D721Med (cell line): ENCODE results near the gene CTAGE4.
"Not testable (repeated sequence)": the region's sequence is repeated elsewhere in the genome, so short reads cannot be mapped to it uniquely, and the experiment has no call there.

ENCODE experiments used
- DNase-seq: peaks from one replicate; pipeline ENCODE4 v3.0.0; 2011; ENCODE audit warnings: low spot score; ENCODE audit not compliant: insufficient read length
- FAIRE-seq: peaks from 2 replicates; lab custom pipeline; 2011; peaks lifted over from hg19 to GRCh38; lab: Jason Lieb, UNC
- TF ChIP-seq, protein P1 (sequence below): IDR thresholded peaks from 2 replicates; pipeline ENCODE4 v1.5.1; 2012; ENCODE audit warnings: mild to moderate bottlenecking, control low read depth; ENCODE audit not compliant: insufficient read depth; ENCODE audit errors: missing control alignments

Gene CTAGE4, protein sequence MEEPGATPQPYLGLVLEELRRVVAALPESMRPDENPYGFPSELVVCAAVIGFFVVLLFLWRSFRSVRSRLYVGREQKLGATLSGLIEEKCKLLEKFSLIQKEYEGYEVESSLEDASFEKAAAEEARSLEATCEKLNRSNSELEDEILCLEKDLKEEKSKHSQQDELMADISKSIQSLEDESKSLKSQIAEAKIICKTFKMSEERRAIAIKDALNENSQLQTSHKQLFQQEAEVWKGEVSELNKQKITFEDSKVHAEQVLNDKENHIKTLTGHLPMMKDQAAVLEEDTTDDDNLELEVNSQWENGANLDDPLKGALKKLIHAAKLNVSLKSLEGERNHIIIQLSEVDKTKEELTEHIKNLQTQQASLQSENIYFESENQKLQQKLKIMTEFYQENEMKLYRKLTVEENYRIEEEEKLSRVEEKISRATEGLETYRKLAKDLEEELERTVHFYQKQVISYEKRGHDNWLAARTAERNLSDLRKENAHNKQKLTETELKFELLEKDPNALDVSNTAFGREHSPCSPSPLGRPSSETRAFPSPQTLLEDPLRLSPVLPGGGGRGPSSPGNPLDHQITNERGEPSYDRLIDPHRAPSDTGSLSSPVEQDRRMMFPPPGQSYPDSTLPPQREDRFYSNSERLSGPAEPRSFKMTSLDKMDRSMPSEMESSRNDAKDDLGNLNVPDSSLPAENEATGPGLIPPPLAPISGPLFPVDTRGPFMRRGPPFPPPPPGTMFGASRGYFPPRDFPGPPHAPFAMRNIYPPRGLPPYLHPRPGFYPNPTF

DNA sequence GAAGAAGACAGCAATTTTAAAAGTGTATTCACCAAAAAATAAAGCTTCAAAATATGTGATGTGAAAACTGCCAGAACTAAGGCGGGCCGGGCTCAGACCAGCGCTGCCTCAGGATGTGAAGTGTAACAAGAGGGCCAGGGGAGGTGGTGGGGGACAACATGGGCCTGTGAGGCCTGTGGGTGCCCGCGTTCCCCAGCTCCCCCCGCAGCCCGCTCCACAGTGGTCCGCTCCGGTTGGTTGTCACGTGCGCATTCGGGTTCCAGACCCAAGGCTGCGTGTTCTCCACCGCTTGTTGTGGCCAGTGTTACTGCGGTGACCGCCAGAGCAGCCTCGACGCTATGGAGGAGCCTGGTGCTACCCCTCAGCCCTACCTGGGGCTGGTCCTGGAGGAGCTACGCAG is at the start of gene CTAGE4:
CTAGE4 (plus strand) TSS at position 301 of the 400 bp plus-strand sequence; CDS start at position 339, 38 bp downstream.
- DNase-seq, FAIRE-seq: not testable (repeated sequence)

DNA sequence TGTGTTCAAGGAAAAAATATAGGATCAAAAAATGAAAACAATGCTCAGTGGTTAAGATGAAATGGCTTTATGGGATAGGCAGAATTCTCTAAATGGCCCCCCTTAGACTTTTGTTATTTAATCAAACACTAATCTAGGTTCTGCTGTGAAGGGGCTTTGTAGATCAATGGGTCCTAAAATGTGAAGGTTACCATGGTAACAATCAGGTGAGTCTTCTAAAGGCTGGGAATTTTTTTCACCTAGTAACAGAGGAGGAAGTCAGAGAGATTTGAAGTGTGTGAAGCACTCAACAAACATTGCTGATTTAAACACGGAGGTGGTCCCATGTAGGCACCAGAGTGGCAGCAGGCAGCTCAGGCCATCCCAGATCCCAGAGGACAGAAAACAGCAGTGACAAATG is 49.1 kb upstream of the CTAGE4 start:
- no peak for FAIRE-seq
- TF ChIP-seq, protein P1, sequence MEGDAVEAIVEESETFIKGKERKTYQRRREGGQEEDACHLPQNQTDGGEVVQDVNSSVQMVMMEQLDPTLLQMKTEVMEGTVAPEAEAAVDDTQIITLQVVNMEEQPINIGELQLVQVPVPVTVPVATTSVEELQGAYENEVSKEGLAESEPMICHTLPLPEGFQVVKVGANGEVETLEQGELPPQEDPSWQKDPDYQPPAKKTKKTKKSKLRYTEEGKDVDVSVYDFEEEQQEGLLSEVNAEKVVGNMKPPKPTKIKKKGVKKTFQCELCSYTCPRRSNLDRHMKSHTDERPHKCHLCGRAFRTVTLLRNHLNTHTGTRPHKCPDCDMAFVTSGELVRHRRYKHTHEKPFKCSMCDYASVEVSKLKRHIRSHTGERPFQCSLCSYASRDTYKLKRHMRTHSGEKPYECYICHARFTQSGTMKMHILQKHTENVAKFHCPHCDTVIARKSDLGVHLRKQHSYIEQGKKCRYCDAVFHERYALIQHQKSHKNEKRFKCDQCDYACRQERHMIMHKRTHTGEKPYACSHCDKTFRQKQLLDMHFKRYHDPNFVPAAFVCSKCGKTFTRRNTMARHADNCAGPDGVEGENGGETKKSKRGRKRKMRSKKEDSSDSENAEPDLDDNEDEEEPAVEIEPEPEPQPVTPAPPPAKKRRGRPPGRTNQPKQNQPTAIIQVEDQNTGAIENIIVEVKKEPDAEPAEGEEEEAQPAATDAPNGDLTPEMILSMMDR, result no peak
- DNase-seq, result no peak

DNA sequence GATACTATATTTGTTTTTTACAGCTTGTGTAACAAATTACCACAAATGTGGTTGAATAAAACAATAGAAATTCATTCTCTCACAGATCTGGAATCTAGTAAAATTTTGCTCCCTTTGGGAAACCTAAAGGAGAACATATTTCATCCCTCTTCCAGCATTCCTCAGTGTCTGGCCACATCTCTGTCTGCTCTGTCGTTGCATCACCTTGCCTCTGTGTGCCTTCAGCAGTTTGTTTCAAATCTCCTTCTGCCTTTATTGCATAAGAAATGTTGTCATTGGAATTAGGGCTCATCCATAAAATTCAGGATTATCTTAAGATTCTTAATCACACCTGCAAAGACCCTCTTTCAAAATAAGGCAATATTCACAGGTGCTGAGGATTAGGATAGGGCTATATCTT is 45.8 kb upstream of the CTAGE4 start:
- TF ChIP-seq, protein P1, result no peak
- no peak for DNase-seq
- FAIRE-seq, result no peak

DNA sequence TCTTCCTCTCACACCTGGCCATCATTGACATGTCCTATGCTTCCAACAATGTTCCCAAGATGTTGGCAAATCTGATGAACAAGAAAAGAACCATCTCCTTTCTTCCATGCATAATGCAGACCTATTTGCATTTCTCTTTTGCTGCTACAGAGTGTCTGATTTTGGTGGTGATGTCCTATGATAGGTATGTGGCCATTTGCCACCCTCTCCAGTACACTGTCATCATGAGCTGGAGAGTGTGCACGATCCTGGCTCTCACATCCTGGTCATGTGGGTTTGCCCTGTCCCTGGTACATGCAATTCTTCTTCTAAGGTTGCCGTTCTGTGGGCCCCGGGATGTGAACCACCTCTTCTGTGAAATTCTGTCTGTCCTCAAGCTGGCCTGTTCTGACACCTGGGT is 41.1 kb upstream of the CTAGE4 start:
- FAIRE-seq (no peak), DNase-seq (no peak)
- TF ChIP-seq, protein P1, result no peak

DNA sequence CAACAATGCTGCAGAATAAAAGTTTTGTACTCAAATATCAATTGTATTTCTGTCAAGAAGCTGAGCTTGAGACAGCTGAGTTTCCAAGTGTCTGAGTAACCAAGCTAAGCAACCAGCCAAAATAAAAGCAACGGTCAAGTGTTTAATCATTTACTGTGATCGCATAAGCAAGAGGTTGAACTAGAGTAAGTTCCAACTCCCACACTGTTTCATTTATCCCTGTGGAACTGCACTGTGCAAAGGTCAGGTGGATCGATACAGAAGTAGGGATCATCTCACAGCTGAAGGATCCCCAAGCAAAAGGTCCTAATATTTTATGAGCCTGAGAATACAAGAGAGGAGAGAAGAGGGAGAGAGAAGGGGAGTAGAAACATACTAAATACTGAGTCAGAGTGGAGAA is 38.8 kb upstream of the CTAGE4 start:
- FAIRE-seq (no peak), DNase-seq (no peak)
- TF ChIP-seq, protein P1, result no peak

DNA sequence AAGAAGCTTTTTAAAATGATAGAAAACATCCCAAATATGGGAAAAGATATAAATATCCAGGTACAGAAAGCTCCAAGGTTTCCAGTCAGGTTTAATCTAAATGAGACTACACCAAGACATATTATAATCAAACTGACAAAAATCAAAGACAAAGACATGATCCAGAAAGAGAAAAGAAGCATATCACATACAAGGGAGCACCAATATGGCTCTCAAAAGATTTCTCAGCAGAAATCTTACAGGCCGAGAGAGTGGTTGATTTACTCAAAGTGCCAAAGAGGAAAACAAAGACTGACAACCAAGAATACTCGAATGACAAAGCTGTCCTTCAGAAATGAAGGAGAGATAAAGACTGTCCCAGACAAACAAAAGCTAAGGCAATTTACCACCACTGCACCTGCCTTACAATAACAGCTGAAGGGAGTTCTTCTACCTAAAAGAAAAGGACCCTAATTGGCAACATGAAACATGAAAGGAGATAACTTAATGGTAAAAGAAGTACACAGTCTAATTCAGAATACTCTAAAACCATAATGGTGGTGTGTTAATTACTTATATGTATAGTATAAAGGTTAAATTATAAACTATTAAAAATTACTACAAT is 34.9 kb upstream of the CTAGE4 start:
- DNase-seq, result no peak
- TF ChIP-seq, protein P1, result no peak
- FAIRE-seq, result no peak

DNA sequence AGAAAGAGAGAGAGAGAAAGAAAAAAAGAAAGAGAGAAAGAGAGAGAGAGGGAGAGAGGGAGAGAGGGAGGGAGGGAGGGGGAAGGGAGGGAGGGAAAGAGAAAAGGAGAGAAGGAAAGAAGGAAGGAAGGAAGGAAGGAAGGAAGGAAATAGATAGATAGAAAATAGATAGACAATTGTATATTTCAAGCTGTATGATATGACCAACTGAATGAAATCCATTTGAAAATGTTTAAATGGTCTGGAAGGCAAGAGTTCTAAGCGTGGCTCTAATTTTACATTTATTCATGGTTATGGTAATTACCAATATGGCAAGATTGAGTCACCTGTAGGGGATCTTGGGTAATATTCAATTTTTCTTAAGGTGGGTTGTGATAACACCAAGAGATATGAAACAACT is 24.4 kb upstream of the CTAGE4 start:
- DNase-seq, result no peak
- TF ChIP-seq, protein P1, result no peak
- FAIRE-seq, result no peak
